ENCODE data around the gene IL22RA1.

The IL22RA1 gene

GRCh38 chr1:24168245-24168644, 25.3 kb upstream of the IL22RA1 start:
- DNase-seq (ENCODE audit: low read depth in 2 of 3, low spot score in 1 of 3): no peak

DNA sequence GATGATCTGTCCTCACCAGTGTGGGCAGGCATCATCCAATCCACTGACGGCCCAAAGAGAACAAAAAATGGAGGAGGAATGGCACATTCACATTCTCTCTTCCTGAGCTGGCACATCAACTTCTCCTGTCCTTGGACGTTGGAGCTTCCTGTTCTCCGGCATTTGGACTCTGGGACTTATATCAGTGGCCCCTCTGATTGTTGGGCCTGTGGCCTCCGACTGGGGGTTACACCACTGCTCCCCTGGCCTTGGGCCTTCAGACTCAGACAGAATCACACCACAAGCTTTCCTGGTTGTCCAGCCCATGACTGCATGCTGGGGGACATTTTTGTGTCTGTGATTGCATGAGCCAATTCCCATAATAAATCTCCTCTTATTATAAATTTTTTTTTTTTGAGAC, 24.1 kb upstream of the IL22RA1 start:
- DNase-seq (ENCODE audit: low read depth in 2 of 3, low spot score in 1 of 3): no peak

GRCh38 chr1:24165500-24165899, 22.6 kb upstream of the IL22RA1 start:
- DNase-seq (ENCODE audit: low read depth in 2 of 3, low spot score in 1 of 3): no peak

DNA sequence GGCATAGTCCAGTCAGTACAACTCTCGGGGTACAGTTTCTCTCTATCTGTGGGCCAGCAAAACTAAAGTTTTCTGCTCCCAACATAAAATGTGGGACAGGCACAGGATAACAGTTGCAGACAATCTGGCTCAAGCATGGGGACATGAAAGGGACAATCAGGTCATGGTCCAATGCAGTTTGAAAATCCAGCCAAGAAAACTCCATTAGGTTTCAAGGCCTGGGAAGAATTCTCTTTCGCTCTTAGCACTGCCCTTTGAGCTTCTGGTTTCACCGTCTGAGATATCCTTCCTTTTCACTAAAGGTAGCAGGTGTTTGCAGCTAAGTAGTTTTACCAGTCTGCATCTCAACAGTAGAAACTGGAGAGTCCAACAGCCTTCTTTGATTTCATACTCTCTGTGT, 21.1 kb upstream of the IL22RA1 start:
- DNase-seq (ENCODE audit: low read depth in 2 of 3, low spot score in 1 of 3): no peak

- no peak for DNase-seq (ENCODE audit: low read depth in 2 of 3, low spot score in 1 of 3)
Observed at GRCh38 chr1:24162201-24162600, 19.3 kb upstream of the IL22RA1 start.

DNA sequence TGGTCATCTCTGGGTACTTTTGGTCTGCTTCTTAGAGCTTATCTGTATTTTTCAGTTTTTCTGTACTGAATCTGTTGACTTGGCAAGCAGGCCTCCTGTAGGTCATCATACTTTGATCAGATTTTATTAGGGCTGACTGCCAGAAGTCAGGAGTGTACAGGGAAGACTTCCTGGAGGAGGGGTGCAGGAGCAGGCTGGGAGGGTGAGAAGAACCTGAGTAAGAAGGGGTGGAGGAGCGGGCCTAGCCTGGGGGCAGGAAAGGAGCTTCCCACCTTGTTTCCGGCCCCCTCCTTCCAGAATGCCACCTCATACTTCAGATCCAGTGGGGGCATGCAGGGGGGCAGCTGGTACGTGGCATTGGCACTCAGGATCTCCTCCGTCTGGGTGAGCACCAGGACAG, 18.3 kb upstream of the IL22RA1 start:
- DNase-seq (ENCODE audit: low read depth in 2 of 3, low spot score in 1 of 3): no peak

DNA sequence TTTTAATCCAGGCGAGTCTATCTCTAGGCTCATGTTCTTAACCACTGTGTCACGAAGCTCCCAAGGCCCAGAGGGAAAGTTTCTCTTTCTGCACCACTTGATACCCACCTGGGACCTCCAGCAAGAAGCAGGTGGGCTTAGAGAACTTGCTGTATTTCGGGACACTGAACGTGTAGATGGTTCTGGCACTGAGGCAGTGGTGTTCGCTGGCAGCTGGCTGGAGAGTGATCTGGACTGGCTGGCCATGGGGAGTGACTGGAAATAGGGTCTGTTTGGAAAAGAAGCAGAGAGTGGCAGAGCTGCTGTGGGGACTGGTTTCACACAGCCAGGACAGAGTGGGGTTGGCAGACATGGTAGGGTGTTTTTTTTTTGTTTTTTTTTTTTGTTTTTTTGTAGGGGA, 16.4 kb upstream of the IL22RA1 start:
- DNase-seq (ENCODE audit: low read depth in 2 of 3, low spot score in 1 of 3): no peak

DNA sequence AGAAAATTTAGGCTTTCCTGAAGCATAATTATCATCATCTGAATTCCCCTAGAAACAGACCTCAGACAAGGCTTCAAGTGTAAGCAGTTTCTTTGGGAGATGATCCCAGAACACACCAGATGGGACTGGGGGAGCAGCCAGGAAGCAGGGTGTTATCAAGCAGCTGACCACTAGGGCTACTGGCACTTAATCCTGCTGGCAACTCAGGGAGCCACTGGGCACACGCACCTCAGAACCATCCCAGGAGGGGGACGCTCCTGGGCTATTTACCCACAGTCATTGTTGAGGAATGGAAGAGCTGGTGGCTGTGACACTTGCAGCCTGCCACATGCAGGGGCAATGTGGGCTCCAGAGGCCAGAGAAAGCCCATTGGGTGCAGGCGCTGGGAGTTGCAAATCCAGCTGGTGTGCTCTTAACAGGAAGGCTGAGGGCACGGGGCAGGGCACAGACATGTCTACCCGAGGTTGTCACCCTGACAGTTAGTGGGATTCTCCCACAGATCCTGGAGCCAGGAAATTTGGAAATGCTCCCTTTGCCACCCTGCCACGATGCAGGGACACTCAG, 15.1 kb upstream of the IL22RA1 start:
- DNase-seq (ENCODE audit: low read depth in 2 of 3, low spot score in 1 of 3): no peak

DNA sequence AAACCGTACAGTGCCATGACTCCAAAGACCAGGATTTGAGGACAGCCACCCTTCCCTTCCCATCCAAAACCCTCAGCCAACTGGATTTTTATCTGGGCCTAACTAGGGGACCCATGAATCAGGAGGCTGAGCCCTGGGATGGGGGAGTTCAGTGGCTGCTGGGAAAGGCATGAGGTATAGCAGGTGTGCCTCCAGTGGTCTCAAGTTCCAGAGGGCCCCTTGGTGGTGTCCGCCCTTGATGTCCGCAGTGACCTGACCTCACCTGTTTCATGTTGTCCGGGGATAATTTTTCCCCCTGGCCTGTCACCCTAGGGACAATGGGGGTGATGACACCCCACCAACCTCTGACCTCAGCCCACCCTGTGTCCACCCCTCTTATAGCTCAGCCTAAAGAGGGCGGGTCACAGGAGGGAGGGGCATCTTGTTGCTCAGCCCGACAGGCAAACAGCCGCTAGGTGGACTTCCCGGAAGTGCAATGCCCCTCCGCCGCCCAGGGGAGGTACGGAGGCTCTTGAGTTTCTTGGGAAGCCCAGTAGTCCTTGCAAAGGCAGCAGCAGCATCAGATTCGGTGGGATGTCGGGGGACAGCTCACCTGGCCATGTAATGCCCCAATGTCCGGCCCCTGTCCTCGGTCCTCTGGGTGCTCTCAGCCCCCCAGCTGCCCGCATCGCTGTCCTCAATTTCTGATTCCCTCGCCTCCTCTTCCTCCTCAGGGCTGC, 13.8 kb upstream of the IL22RA1 start:
- no peak for DNase-seq (ENCODE audit: low read depth in 2 of 3, low spot score in 1 of 3)

GRCh38 chr1:24155011-24155782, 12.3 kb upstream of the IL22RA1 start:
- DNase-seq (ENCODE audit: low read depth in 2 of 3, low spot score in 1 of 3): no peak

DNA sequence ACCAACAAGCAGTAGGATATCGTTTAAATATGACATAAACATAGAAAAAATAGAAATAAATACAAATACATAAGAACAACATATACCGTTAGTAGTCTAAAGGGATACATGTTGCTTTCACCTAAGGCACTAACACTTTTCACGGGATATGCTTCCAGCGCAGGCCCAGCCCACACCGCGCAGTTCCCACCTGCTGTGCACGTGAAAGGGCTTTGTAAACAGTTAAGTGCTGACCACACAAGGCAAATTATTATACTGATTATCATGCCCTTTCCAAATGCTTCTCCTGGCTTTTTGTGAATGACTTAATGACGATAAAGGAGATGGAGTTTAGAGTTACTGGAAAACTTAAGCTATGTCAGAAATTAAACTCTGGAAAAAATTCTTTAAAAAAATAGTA, 11.3 kb upstream of the IL22RA1 start:
- DNase-seq (ENCODE audit: low read depth in 2 of 3, low spot score in 1 of 3): no peak

- DNase-seq (ENCODE audit: low read depth in 2 of 3, low spot score in 1 of 3): no peak
Observed at GRCh38 chr1:24152631-24153494, 9.9 kb upstream of the IL22RA1 start.

DNA sequence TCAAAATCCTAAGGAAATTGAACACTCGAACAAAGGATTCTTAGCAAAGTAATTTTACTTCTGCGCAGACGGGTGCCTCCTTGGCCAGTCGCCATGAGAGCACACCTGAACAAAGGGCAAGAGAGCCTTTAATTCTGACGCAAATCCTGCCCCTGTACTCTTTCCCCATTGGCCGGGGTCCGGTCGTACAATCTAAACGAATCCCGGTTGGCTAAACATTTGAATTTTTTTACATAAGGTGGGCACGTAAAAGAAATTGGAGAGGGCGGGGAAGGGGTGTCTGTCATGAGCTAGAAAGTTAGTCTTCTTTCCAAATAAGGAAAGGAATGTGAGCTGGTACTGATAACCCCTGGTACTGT, 8.2 kb upstream of the IL22RA1 start:
- no peak for DNase-seq (ENCODE audit: low read depth in 2 of 3, low spot score in 1 of 3)

- DNase-seq (ENCODE audit: low read depth in 2 of 3, low spot score in 1 of 3): peak; percentile 80 to 97 (median 86)
Observed at GRCh38 chr1:24150234-24151174, 7.6 kb upstream of the IL22RA1 start.

GRCh38 chr1:24149866-24150233, 6.9 kb upstream of the IL22RA1 start:
- peak; percentile 39 to 44 (median 42) for DNase-seq (ENCODE audit: low read depth in 2 of 3, low spot score in 1 of 3)

DNA sequence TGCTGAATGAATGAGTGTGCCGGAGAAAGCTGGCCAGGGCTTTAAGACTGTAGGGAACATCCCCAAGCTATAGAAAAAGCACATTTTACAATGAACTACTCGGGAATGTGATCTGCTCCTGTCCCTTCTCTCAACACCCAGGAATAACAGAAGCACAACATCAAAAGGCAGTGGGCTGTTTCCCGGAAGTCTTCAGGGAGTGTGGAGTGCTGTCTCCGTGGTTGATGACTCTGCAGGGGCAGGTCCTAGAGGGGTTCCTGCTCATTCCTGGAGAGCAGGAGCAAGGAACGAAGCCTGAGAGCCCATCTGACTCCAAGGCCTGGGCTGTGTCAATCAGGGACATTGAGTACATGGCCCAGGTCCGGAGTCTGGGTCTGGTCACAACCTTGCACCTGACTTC, 4.9 kb upstream of the IL22RA1 start:
- no peak for DNase-seq (ENCODE audit: low read depth in 2 of 3, low spot score in 1 of 3)

DNA sequence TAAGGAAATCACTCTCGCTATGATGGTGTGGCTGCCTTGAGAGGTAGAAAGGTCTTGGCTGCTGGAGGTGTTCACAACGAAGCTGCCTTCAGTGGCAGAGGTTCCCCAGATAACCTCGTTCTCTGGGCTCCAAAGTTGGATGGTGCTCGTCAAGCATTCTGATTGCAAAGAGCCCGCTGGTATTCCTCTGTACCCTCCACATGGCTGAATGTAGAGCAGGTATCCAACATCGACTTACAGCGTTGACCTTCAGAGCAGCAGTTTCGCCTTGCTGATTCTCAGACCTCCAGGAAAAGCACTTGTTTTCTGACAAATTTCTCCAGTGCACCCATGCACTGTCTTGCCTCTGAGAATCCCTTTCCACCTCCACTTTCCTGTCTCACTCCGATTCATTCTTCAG, 4.3 kb upstream of the IL22RA1 start:
- no peak for DNase-seq (ENCODE audit: low read depth in 2 of 3, low spot score in 1 of 3)

GRCh38 chr1:24141311-24141997, 1.5 kb downstream of the IL22RA1 start:
- no peak for DNase-seq (ENCODE audit: low read depth in 2 of 3, low spot score in 1 of 3)

GRCh38 chr1:24140741-24141181, 2.2 kb downstream of the IL22RA1 start:
- no peak for DNase-seq (ENCODE audit: low read depth in 2 of 3, low spot score in 1 of 3)
